Fibroblast of skin of left biceps (primary cell): ENCODE results near the gene THAP5.

Experiments
- DNase-seq, 2 experiments: peaks; one replicate each; pipeline ENCODE4 v3.0.0-alpha.2; 2013; ENCODE audit warnings: low read depth in 2 of 2

THAP5 gene

GRCh38 chr7:108533712-108534111, 35.8 kb downstream of the THAP5 start:
- no peak for DNase-seq

GRCh38 chr7:108529341-108529740, 40.2 kb downstream of the THAP5 start:
- no peak for DNase-seq

- DNase-seq: no peak
Observed at GRCh38 chr7:108528183-108528712, 41.3 kb downstream of the THAP5 start.

DNA sequence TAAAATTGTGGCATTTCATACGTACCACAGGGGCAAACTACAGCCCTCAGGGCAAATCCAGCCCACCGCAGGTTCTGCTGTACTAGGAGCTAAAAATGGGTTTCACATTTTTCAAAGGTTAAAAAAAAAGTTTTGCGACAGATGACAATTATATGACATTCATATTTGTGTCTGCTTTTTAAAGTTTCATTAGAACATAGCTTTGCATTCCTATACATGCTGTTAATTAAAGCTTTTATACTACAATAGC, 42.8 kb downstream of the THAP5 start:
- no peak for DNase-seq

- DNase-seq: peak; percentile 99
Observed at GRCh38 chr7:108525985-108526767, 43.3 kb downstream of the THAP5 start, which contains the start of gene PNPLA8. Gene PNPLA8, minus strand, starts transcription at chr7:108526135. Its CDS starts 10,644 bp downstream, at chr7:108515491.

DNA sequence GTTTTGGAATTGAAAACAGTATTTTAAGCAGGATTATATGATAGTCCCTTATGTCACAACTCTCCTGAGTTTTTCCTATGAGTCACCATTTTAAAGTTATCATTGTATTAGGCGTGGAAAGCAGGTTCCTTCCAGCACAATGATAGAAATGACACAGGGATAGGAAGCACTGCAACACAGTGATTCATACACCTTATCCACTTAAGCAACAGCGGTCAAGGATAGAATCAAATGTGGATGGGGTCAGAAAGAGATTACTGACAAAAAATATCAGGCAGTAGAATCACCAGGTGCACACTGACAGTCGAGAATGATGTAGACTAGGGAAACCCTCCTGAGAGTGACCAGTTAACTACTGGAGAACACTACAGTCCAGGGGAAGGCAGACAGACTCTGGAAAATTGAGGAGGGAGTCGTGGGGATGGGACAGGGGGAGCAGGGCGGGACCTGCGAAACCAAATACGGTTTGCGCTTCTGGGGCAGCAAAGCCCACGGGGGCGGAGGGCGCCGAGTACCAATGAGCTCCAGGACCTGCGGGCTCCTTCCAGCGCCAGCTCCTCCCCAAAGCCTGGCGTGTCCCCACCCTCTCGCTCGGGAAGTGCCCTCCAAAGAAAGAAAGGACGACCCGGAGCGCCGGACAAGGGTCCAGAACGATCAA, 44.0 kb downstream of the THAP5 start:
- DNase-seq: peak in 1 of 2 experiments; percentile 1

DNA sequence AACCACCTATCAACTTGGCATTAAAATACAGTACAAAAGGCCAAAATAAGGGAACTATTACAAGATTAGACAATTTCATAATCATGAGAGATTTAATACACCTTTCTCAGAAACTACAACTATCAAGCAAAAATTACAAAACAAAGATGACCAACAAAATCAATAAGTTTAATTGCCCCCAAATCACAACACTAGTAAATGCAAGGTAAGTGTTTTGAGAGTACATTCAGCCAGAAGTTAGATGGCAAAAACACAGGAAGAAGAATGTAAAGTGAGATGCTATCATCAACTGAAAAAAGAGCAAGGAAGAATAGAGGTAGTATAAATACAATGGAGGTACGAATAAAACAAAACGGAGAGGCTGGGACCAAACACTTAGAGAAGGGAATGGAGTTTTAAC, 46.7 kb downstream of the THAP5 start:
- no peak for DNase-seq

DNA sequence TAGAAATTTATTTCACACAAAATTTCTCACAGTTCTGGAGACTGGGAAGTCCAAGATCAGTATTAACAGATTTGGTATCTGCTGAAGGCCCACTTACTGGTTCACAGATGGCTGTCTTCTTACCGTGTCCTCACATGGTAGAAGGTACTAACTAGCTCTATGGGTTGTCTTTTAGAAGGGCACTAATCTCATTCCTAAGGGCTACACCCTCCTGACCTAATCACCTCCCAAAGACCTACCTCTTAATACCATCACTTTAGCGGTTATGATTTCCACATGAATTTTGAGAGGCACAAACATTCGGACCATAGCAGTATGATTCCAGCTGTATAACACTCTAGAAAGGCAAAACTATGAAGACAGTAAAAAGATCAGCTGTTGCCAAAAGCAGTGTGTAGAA, 51.6 kb downstream of the THAP5 start:
- no peak for DNase-seq

DNA sequence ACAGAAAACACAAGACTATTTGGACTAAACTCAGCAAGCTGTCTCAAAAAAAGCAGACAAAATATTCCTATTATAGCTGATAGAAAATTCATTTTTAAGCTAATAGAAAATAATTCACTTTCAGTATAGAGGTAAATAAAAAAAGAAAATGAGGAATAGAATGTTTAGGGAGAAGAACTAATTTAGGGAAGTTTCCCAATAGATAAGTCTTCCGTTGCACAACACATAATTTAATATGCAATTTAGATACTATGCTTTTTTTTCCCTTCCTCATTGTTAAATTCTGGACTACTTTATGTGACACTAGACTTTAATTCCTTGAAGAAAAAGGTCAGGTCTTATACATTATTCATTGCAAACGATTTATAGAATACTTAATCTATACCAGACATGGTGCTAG, 53.9 kb downstream of the THAP5 start:
- no peak for DNase-seq

GRCh38 chr7:108515013-108515412, 54.5 kb downstream of the THAP5 start:
- DNase-seq: no peak
